Measurements from ENCODE around the gene GLUD1. TPM values are rescaled to one million over a fixed set of nuclear protein-coding genes. Genes with fewer than 3 reads are reported as not detected.
"Not testable (repeated sequence)": the region's sequence is repeated elsewhere in the genome, so short reads cannot be mapped to it uniquely, and the experiment has no call there.

GLUD1 gene
- total RNA-seq, 1 donor: 346 TPM

DNA sequence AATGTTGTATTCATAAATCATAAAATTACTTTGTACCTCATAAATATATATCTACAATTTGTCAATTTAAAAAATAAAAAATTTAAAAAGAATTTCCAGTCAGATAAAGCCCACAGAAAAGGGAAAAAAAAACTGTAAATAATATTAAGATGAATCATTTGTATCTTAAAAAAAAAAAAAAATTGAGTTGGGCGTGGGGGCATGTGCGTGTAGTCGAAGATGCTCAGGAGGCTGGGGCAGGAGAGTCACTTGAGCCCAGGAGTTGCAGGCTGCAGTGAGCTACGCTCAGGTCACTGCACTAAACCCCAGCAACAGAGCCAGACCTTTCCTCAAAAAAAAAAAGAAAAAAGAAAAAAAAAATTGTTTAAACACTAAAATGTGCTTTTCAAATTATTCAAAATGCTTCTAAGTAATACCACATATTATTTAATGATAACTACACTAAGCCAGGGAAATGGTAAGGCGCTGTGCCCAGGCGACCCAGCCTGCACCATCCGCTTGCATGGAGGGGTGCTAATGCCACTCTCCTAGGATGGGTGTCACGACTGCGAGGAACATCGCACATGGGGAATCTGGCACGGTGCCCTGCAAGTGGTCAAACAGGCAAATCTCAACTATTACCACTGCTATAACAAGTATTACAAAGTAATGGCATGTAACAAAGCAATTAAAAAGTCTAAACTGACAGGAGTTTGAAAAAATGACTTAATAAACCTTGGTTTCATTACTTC, 15.4 kb downstream of the GLUD1 start:
- no peak for TF ChIP-seq CTCF (IDR thresholded peaks at IDR 0.05; ENCODE audit: insufficient read depth, low read length)
- H3K4me3 ChIP-seq (ENCODE audit: low read depth, low read length): no peak overlapping the region
- DNase-seq (ENCODE audit: low read depth): no peak

GRCh38 chr10:87076421-87076820, 18.2 kb downstream of the GLUD1 start:
- not testable (repeated sequence) for H3K4me3 ChIP-seq (ENCODE audit: low read depth, low read length); DNase-seq (ENCODE audit: low read depth)

- no peak overlapping the region for H3K4me3 ChIP-seq (ENCODE audit: low read depth, low read length)
- TF ChIP-seq CTCF (IDR thresholded peaks at IDR 0.05; ENCODE audit: insufficient read depth, low read length): no peak
- DNase-seq (ENCODE audit: low read depth): no peak
Measured at GRCh38 chr10:87072449-87072848, 22.2 kb downstream of the GLUD1 start.

DNA sequence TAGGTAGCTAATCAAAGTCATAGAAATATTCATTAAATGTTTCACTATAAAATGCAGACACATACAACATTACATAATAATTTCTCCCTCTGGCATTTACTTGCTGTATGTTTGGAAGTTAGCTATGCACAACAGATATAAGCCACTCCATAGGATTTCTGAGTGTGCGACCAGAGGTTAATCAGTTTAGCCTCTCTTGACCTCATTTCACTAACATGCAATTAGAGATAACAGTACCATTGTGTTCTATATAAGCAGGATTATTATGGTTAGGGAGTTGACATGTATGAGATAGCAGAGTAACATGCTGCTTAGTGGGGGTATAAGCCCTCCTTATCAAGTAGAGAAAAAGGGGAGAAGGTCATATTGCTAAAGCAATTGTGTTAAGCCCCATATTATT, 26.4 kb downstream of the GLUD1 start:
- H3K4me3 ChIP-seq (ENCODE audit: low read depth, low read length): no peak overlapping the region
- no peak for DNase-seq (ENCODE audit: low read depth)
- TF ChIP-seq CTCF (IDR thresholded peaks at IDR 0.05; ENCODE audit: insufficient read depth, low read length): no peak

GRCh38 chr10:87066865-87067264, 27.8 kb downstream of the GLUD1 start:
- TF ChIP-seq CTCF (IDR thresholded peaks at IDR 0.05; ENCODE audit: insufficient read depth, low read length): no peak
- no peak for DNase-seq (ENCODE audit: low read depth)
- no peak overlapping the region for H3K4me3 ChIP-seq (ENCODE audit: low read depth, low read length)

- TF ChIP-seq CTCF (IDR thresholded peaks at IDR 0.05; ENCODE audit: insufficient read depth, low read length): no peak
- H3K4me3 ChIP-seq (ENCODE audit: low read depth, low read length): no peak overlapping the region
Measured at GRCh38 chr10:87066178-87066577, 28.5 kb downstream of the GLUD1 start.

GRCh38 chr10:87064651-87065050, 30.0 kb downstream of the GLUD1 start:
- no peak for DNase-seq (ENCODE audit: low read depth)
- TF ChIP-seq CTCF (IDR thresholded peaks at IDR 0.05; ENCODE audit: insufficient read depth, low read length): no peak
- no peak overlapping the region for H3K4me3 ChIP-seq (ENCODE audit: low read depth, low read length)

More at GRCh38 chr10:87066178-87066577, 28.5 kb downstream of the GLUD1 start:
- DNase-seq (ENCODE audit: low read depth): no peak
